Transverse colon (tissue), 4 donors: Measurements from ENCODE around the gene CCNB1. TPM values are rescaled to one million over a fixed set of nuclear protein-coding genes. Genes with fewer than 3 reads are reported as not detected.

Experiments
- DNase-seq: peaks from one replicate; pipeline ENCODE4 v3.0.0-alpha.2; 2019
- H3K27ac ChIP-seq, 4 donors: fragments of 200-600 bp; sonication (generic); 2 replicates each; pipeline ENCODE4 v1.5.1; 2016 to 2018; ENCODE audit warnings: inconsistent platforms in 4 of 4
- H3K27me3 ChIP-seq: fragments of 200-600 bp; sonication (generic); 2 replicates; pipeline ENCODE4 v1.5.1; 2017; ENCODE audit warnings: inconsistent platforms
- H3K36me3 ChIP-seq, 4 donors: fragments of 200-600 bp; sonication (generic); 2 replicates each; pipeline ENCODE4 v1.5.1; 2017 to 2019; ENCODE audit warnings: inconsistent platforms in 4 of 4
- H3K4me1 ChIP-seq, 4 donors: fragments of 200-600 bp; sonication (generic); 2 replicates each; pipeline ENCODE4 v1.5.1; 2017 to 2020; ENCODE audit warnings: inconsistent platforms in 4 of 4
- H3K4me3 ChIP-seq, 4 donors: fragments of 200-600 bp; sonication (generic); 1 replicate in 1 of 4; 2 replicates in 3 of 4; pipeline versions ENCODE4 v1.5.1 to v1.6.1; 2017 to 2019; ENCODE audit warnings: inconsistent platforms in 4 of 4
- H3K9me3 ChIP-seq, 2 donors: fragments of 200-600 bp; sonication (generic); 2 replicates each; pipeline ENCODE4 v1.5.1; 2017 to 2019; ENCODE audit warnings: inconsistent platforms in 2 of 2
- CTCF ChIP-seq, 5 experiments: fragments of 200-600 bp in 3 of 5; fragments of 450-650 bp in 2 of 5; sonication (generic) in 3 of 5; IDR thresholded peaks; 1 replicate in 2 of 5; 2 replicates in 3 of 5; pipeline ENCODE4 v1.5.1; 2016 to 2017; ENCODE audit warnings: antibody characterized with exemption in 5 of 5, inconsistent platforms in 3 of 5, mild to moderate bottlenecking in 2 of 5, moderate library complexity in 1 of 5
- EP300 ChIP-seq: sonication (generic); formaldehyde crosslinking; IDR thresholded peaks from one replicate; pipeline ENCODE4 v1.6.1; 2017; ENCODE audit warnings: antibody characterized with exemption, low read depth
- POLR2A ChIP-seq: fragments of 450-650 bp; IDR thresholded peaks from one replicate; pipeline ENCODE4 v1.6.1; 2016; ENCODE audit warnings: antibody characterized with exemption, mild to moderate bottlenecking, moderate library complexity
- POLR2AphosphoS5 ChIP-seq, 3 donors: sonication (generic); formaldehyde crosslinking; IDR thresholded peaks; one replicate each; pipeline ENCODE4 v1.6.1; 2016; ENCODE audit warnings: antibody characterized with exemption in 3 of 3
- WGBS, 2 donors: methylation state at CpG; one replicate each; pipeline ENCODE4 v1.1.5; 2018; ENCODE audit warnings: low coverage in 1 of 2; 5-methylcytosine and 5-hydroxymethylcytosine counted together
- in situ Hi-C, 4 donors: fragments of 200-750 bp; cut with MboI; loops; one replicate each; pipeline versions ENCODE4 v1.15.0 to v1.15.1; 2017; ENCODE audit warnings: low sequenced_read_pairs in 3 of 4, low pct_ligation_motif_present in 1 of 4, low pct_unique_long_range_greater_than_20kb in 1 of 4
- intact Hi-C: fragments of 100-400 bp; cut with DNase I; formaldehyde crosslinking; loops from one replicate; pipeline ENCODE4 v1.15.1; 2023; ENCODE audit warnings: low total_unique reads
- total RNA-seq, 4 donors: library from RNA; depleted of rRNA; stranded (reverse); fragments of >200 nt; gene quantifications; one replicate each; pipeline ENCODE4 v1.1.0, GENCODE V29; 2016

The CCNB1 gene
- total RNA-seq, 4 donors from 2014 or later = 2.2 to 16.9 (median 6.3) TPM

- TF ChIP-seq CTCF (IDR thresholded peaks at IDR 0.05) (no peak), POLR2AphosphoS5 (IDR thresholded peaks at IDR 0.05) (no peak), POLR2A (no peak), EP300 (no peak)
- DNase-seq = no peak
- 96% methylated on average over 5 to 11 of the region's 11 CpGs for WGBS, 2 donors
- no peaks in the 10 kb centered on the region for H3K36me3 ChIP-seq
- intact Hi-C loops = no loop called here
- in situ Hi-C loops = loop anchor here in 1 of 4 donors (25.0 kb wide), 1 partner anchor 181 kb away; the partner anchor contains the start of gene CCDC125
- no peaks in the 10 kb centered on the region for H3K9me3 ChIP-seq
- H3K4me1 ChIP-seq = no peaks in the 10 kb centered on the region
- H3K27ac ChIP-seq = no peak overlapping the region
- no peaks in the 10 kb centered on the region for H3K27me3 ChIP-seq
- no peak overlapping the region for H3K4me3 ChIP-seq
Measured at GRCh38 chr5:69156456-69156855, 10.5 kb upstream of the CCNB1 start.

GRCh38 chr5:69158039-69158438 lies 8.9 kb upstream of the CCNB1 start:
- in situ Hi-C loops (loop anchor here in 1 of 4 donors (25.0 kb wide), 1 partner anchor 179 kb away; the partner anchor contains the start of gene CCDC125), intact Hi-C loops (no loop called here)
- 95% methylated on average over 3 of the region's 3 CpGs; no CpG with 5 or more reads in 1 of the 2 donors for WGBS, 2 donors
- H3K4me3 ChIP-seq = no peak overlapping the region
- TF ChIP-seq CTCF (IDR thresholded peaks at IDR 0.05) (no peak), POLR2A (no peak), EP300 (no peak), POLR2AphosphoS5 (IDR thresholded peaks at IDR 0.05) (no peak)
- H3K36me3 ChIP-seq = no peaks in the 10 kb centered on the region
- H3K27me3 ChIP-seq = no peaks in the 10 kb centered on the region
- no peak overlapping the region for H3K27ac ChIP-seq
- no peaks in the 10 kb centered on the region for H3K9me3 ChIP-seq
- H3K4me1 ChIP-seq = no peaks in the 10 kb centered on the region
- no peak for DNase-seq

- Histone ChIP-seq H3K4me3 (no peak overlapping the region), H3K9me3 (no peaks in the 10 kb centered on the region), H3K27me3 (no peaks in the 10 kb centered on the region), H3K36me3 (no peaks in the 10 kb centered on the region), H3K27ac (no peak overlapping the region), H3K4me1 (no peaks in the 10 kb centered on the region)
- WGBS, 2 donors = 94 to 100% methylated on average over 1 to 16 of the region's 16 CpGs
- intact Hi-C loops (no loop called here), in situ Hi-C loops (loop anchor here in 1 of 4 donors (25.0 kb wide), 1 partner anchor 177 kb away; the partner anchor contains the start of gene CCDC125)
- DNase-seq = no peak
- TF ChIP-seq EP300 = no peak
- no peak for TF ChIP-seq POLR2AphosphoS5 (IDR thresholded peaks at IDR 0.05)
Measured at GRCh38 chr5:69160651-69161050, 6.3 kb upstream of the CCNB1 start.

- Histone ChIP-seq H3K9me3 (no peaks in the 10 kb centered on the region), H3K4me1 (peaks cover 0 to 20% (median 16%) of the 10 kb centered on the region in 4 donors), H3K27me3 (no peaks in the 10 kb centered on the region), H3K27ac (peak overlapping the region; percentile 59 to 70 (median 64)), H3K4me3 (peak overlapping the region; percentile 50 to 81 (median 59)), H3K36me3 (no peaks in the 10 kb centered on the region)
- DNase-seq = no peak
- intact Hi-C loops (no loop called here), in situ Hi-C loops (loop anchor here in 1 of 4 donors (25.0 kb wide), 1 partner anchor 170 kb away; the partner anchor contains the start of gene CCDC125)
- WGBS, 2 donors = 0 to 1% methylated on average over 5 to 11 of the region's 11 CpGs
- TF ChIP-seq POLR2AphosphoS5 (IDR thresholded peaks at IDR 0.05) = no peak
- TF ChIP-seq CTCF (IDR thresholded peaks at IDR 0.05) = no peak
- TF ChIP-seq POLR2A = no peak
- no peak for TF ChIP-seq EP300
Measured at GRCh38 chr5:69167493-69167855, 524 bp downstream of the CCNB1 start.
